Right ventricle myocardium superior (tissue), 1 donor: ENCODE measurements around the gene DENND5B. TPM values are rescaled to one million over a fixed set of nuclear protein-coding genes. Genes with fewer than 3 reads are reported as not detected.

Source experiments
- ATAC-seq: fragments of 200-7000 bp; cut with Tn5 transposase; one replicate; pipeline ENCODE4 v1.9.1; 2020; ENCODE audit warnings: mild to moderate bottlenecking; ENCODE audit not compliant: poor library complexity
- DNase-seq: peaks from one replicate; pipeline ENCODE4 v3.0.0-alpha.2; 2020
- intact Hi-C: fragments of 100-400 bp; cut with DNase I; formaldehyde crosslinking; loops from one replicate; pipeline ENCODE4 v1.11.2; 2022
- total RNA-seq: library from RNA; stranded (reverse); fragmentation: NEBNext Ultra II Directional; extraction: Animal tissue kit (Norgen Biotek cat#: 25700); gene quantifications from one replicate; pipeline ENCODE4 v1.2.1, GENCODE V29; 2021
- donor health status: DM: no; HTN: yes; CAD: no; lungs with severe emphysema.

The DENND5B gene
- total RNA-seq, 1 donor from 2014 or later, result 36.7 TPM

- intact Hi-C loops, result no loop called here
- ATAC-seq, result no peak
- DNase-seq, result no peak
These were observed 222.1 kb downstream of the DENND5B start for GRCh38 chr12:31368666-31369361.

- DNase-seq, result no peak
- intact Hi-C loops, result no loop called here
These were observed 224.8 kb downstream of the DENND5B start for GRCh38 chr12:31366104-31366621.

GRCh38 chr12:31363831-31364230 lies 227.1 kb downstream of the DENND5B start:
- ATAC-seq, result no peak
- intact Hi-C loops, result no loop called here
- no peak for DNase-seq

More at GRCh38 chr12:31366104-31366621, 224.8 kb downstream of the DENND5B start:
- no peak for ATAC-seq

- intact Hi-C loops, result no loop called here
- ATAC-seq, result no peak
- DNase-seq, result no peak
These were observed 227.5 kb downstream of the DENND5B start for GRCh38 chr12:31363416-31363809.

GRCh38 chr12:31362759-31363415 lies 228.0 kb downstream of the DENND5B start:
- intact Hi-C loops, result no loop called here
- DNase-seq (no peak), ATAC-seq (peak; percentile 62)

- intact Hi-C loops, result no loop called here
- ATAC-seq (no peak), DNase-seq (no peak)
These were observed 228.7 kb downstream of the DENND5B start for GRCh38 chr12:31362115-31362758.

GRCh38 chr12:31361730-31362114 lies 229.2 kb downstream of the DENND5B start:
- no peak for DNase-seq
- intact Hi-C loops, result no loop called here
- no peak for ATAC-seq

- DNase-seq (no peak), ATAC-seq (no peak)
- intact Hi-C loops, result no loop called here
These were observed 235.2 kb downstream of the DENND5B start for GRCh38 chr12:31355747-31356107.

GRCh38 chr12:31353750-31354708 lies 236.9 kb downstream of the DENND5B start:
- ATAC-seq, result peak; percentile 45
- no peak for DNase-seq
- intact Hi-C loops, result no loop called here

- DNase-seq (no peak), ATAC-seq (no peak)
- intact Hi-C loops, result no loop called here
These were observed 244.7 kb downstream of the DENND5B start for GRCh38 chr12:31346267-31346666.

- ATAC-seq (no peak), DNase-seq (no peak)
- intact Hi-C loops, result no loop called here
These were observed 247.8 kb downstream of the DENND5B start for GRCh38 chr12:31343139-31343538.

GRCh38 chr12:31342286-31342685 lies 248.7 kb downstream of the DENND5B start:
- intact Hi-C loops, result no loop called here
- DNase-seq (no peak), ATAC-seq (no peak)

- DNase-seq, result no peak
- intact Hi-C loops, result no loop called here
- no peak for ATAC-seq
These were observed 250.9 kb downstream of the DENND5B start for GRCh38 chr12:31339831-31340622.

GRCh38 chr12:31337952-31338351 lies 253.0 kb downstream of the DENND5B start:
- intact Hi-C loops, result no loop called here
- DNase-seq (no peak), ATAC-seq (no peak)
